Activated effector memory CD4-positive, alpha-beta T cell treated with anti-CD3 and anti-CD28 coated beads, Interleukin-2, amount 50 U/mL, for 16 hours (primary cell): ENCODE results near the gene PSAPL1.
A peak's percentile ranks its signal among the peaks of the same experiment; 100 is the strongest.
"Not testable (repeated sequence)": the region's sequence is repeated elsewhere in the genome, so short reads cannot be mapped to it uniquely, and the experiment has no call there.

Experiments
- DNase-seq: peaks from one replicate; pipeline ENCODE4 v3.0.0-alpha.2; 2020

The PSAPL1 gene

GRCh38 chr4:7457201-7458065 is 22.7 kb upstream of the PSAPL1 start:
- no peak for DNase-seq

GRCh38 chr4:7452802-7453201 is 18.1 kb upstream of the PSAPL1 start:
- not testable (repeated sequence) for DNase-seq

DNA sequence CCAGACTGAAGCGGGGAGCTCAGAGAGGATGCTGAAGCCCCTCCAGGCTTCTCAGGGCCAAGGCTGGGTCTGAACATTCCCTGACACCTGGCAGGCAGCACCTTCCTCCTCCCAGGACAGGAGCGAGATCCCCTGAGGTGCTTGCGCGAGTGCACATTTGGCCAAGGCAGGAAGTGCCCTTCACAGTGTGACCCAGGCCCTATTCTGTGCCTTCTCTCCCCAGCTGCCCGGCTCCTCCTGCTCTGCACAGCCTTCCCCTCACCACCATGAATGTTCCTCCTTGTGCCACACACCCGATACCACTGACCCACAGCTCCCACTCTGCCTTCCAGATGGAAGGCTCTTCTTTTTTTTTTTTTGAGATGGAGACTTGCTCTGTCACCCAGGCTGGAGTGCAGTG is 17.1 kb upstream of the PSAPL1 start:
- no peak for DNase-seq

GRCh38 chr4:7451434-7451789 is 16.7 kb upstream of the PSAPL1 start:
- no peak for DNase-seq

GRCh38 chr4:7450775-7451433 is 16.2 kb upstream of the PSAPL1 start:
- DNase-seq: no peak

DNA sequence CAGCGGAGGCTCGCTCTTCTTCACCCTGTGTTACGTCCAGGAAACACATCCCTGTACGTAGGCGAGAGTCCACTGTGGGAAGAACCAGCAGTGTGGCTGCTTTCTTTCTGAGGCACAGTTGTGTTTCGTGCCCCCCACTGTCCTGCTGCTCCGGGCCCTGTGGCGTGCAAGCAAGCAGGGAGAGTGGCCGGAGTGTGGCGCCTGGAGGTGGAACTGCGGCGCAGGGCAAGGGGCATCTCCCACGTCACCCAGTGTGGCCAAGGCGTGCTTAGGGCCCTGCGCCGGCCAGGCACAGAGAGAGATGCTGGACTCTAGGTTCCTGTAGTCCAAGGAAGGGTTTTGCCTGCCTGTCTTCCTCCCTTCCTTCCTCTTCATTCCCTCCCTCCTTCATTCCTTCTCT is 13.3 kb upstream of the PSAPL1 start:
- no peak for DNase-seq

DNA sequence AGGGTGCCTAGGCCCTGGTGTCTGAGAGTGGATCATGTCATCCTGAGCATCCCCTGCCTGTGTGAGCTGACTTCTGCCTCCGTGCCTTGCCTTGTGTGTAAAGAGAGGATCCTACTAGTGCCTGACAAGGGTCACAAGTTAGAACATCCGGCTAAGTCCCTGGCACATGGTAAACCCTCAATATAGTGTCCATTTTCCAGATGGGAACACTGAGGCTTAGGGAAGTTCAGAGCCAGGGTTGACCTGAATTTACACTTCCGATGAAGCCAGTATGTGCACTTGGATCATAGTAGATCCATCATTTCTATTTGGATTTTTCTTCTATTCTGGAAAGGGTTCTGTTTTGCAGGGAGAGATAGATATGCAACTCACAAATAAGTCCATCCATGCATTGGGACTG is 12.5 kb upstream of the PSAPL1 start:
- no peak for DNase-seq

GRCh38 chr4:7444731-7445130 is 10.0 kb upstream of the PSAPL1 start:
- no peak for DNase-seq

- no peak for DNase-seq
Measured at GRCh38 chr4:7444314-7444713, 9.6 kb upstream of the PSAPL1 start.

DNA sequence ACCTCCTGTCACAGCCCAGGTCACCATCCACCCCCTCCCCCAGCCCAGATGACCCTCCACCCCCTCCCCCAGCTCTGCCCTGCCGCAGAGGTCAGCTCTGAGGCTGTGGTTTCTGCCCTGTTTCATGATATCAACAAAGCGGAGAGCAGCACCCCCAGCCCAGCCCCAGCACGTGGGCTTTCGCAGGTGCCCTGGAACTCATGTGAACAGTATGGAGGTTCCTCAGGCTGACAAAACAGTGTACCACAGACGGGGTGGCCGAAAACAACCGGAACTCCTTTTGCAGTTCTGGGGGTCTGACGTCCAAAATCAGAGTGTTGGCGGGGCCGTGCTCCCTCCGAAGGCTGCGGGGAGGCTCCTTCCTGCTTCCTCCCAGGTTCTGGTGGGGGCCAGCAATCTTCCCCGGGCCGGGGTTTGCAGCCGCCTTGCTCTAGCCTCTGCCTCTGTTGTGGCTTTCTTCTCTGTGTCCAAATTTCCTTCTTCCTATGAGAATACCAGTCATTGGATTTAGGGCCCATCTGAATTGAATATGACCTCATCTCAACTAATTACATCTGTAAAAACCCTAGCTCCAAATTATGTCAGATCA is 7.9 kb upstream of the PSAPL1 start:
- no peak for DNase-seq

DNA sequence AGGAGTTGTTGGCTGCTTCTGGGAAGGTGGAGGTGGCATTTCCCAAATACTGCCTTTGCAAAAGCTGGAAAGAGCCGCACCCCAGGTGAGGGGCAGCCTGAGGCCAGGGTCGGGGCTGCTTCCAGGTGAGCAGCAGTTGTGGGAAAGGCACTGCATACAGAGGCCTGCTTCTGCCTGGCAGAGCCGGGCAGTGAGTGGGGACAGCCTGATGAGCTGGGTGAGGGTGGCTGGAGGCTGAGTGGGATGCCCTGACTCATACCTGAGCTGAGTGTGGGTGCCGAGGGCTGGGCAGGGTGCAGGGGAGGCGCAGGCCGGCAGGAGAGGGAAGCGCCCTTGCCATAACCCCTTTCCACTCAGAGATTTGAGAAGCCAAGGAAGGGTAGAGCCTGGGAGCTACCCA is 6.5 kb upstream of the PSAPL1 start:
- no peak for DNase-seq

DNA sequence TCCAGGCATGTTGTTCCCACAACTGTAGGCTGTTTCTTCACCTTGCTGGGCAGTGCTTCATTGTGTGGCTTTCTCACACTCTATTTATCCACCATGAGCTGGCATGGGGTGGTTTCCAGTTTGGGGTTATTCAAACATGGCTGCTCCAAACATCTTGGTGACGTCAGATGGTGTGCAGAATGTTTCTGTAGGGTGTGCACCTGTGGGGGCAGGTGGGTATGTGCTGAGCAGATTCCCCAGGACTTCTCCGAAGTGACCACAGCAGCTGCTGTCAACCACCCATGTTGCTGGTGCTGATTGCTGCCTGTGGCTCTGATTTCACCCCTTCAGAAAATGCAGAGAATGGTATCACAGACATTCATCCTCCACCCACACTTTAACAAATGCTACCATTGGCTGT is 5.0 kb upstream of the PSAPL1 start:
- no peak for DNase-seq

GRCh38 chr4:7436256-7436655 is 1.5 kb upstream of the PSAPL1 start:
- DNase-seq: no peak

GRCh38 chr4:7435471-7436061 is 836 bp upstream of the PSAPL1 start:
- DNase-seq: no peak

- no peak for DNase-seq
Measured at GRCh38 chr4:7434141-7434765, 477 bp downstream of the PSAPL1 start.

DNA sequence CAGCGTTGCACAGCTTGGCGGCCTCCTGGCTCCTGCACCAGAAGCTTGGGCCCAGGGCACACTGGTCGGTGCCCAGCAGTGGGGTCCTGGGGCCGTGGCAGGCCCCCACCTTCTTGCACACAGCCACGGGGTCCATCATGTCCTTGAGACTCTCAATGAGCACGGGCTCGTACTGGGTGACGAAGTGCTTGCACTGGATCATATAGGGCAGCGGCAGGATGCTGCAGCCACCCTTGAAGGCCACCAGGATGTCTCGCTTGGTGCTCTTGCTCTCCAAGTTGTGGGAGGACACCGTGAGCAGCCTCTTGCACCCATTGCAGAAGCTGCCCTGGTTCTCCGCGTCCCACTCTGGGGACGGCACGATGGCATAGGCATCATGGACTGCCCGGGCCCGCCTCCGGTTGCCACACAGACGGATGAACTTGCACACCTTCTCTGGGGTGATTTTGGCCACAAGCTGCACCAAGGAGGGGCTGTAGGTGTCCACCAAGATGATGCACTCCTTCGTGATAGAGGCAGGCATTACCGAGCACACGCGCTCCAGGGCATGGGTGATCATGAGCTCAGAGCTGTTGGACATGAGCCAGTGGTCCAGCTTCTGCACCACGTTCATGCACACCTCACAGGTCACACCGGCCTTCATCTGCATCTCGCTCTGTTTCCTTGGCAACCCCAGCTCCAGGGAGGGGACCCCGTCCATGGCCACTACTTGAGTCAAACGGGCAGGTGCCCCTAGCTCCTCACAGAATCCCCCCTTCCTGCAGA is 1.2 kb downstream of the PSAPL1 start:
- DNase-seq: no peak

DNA sequence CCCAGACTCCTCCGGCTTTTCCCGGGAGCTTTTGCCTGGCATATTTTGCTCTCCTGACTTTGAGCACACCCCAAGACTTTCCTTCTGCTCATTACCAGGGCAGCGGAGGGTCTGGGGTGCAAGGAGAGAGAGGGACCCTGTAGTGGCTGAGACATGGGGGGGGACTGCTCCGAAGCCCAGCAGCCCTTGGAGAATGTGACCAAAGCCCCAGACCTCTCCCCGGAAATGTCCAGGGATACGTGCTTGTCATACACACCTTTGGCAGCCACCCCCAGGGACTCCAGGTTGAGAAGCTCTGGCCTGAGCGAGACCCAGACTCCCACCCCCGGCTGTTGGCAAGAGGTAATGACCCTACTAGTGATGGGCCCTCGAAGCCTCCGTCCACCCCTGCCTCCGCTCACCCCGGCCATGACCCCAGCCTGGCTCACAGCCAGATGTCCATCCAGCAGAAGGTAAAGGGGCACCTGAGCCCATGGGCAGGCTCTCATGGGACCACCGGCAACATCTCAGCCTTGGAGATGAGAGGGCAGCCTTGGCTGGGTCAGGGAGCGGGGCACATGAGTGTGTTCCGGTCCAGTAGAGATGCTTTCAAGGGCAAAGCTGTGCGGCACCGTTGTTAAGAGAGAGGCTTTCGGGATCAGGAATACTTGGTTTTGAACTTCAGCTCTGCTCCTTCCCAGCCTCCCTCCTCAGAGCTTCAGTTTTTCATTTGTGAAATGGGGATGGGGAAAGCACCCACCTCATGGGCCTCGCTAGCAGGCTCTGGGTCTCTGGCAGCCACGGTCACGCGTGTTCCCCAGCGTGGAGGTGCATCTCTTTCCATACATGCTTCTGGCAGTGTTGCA is 2.0 kb downstream of the PSAPL1 start:
- DNase-seq: no peak

GRCh38 chr4:7431696-7432530 is 2.8 kb downstream of the PSAPL1 start:
- DNase-seq: no peak

GRCh38 chr4:7430965-7431695 is 3.6 kb downstream of the PSAPL1 start:
- peak; percentile 55 for DNase-seq
